ENCODE measurements around the gene RFT1.

The RFT1 gene

DNA sequence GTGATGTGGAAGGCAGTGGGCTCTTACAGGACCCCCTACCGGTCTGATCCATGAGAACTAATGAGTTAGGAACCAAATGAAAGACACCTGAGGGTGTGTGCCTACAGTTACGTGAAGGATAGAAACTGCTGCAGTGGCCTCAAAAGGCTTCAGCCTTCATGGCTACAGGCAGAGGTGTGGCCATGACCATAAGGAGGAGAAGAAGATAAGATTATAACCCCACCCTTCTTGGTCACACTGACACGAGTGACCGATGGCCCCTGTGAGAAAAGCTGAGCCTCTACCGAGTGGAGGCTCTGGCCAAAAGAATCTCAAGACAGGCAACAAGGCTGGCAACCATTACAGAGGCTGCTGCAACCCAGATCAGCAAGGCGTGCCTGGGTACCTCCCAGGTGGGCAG is 6.3 kb downstream of the RFT1 start:
- Histone ChIP-seq H2BK5ac (ENCODE audit: low read depth, low read length, poor library complexity) (no peak overlapping the region), H2AK5ac (ENCODE audit: low read length) (no peak overlapping the region), H4K12ac (ENCODE audit: low read depth, low read length) (no peak overlapping the region), H3K4me1 (ENCODE audit: control insufficient read depth in 1 of 2, insufficient read depth in 2 of 2, low read length in 2 of 2) (no peaks in the 10 kb centered on the region), H3K18ac (ENCODE audit: low read length) (no peak overlapping the region), H3K79me1 (ENCODE audit: low read length) (no peaks in the 10 kb centered on the region), H3K4me3 (ENCODE audit: low read depth, low read length) (no peak overlapping the region), H3K4ac (ENCODE audit: low read depth, low read length) (no peak overlapping the region), H2AFZ (ENCODE audit: insufficient read depth, low read length, poor library complexity) (no peak overlapping the region), H4K91ac (ENCODE audit: low read depth, low read length) (no peak overlapping the region), H2BK12ac (ENCODE audit: low read length) (no peak overlapping the region), H3K36me3 (ENCODE audit: control insufficient read depth in 1 of 2, insufficient read depth in 2 of 2, low read length in 2 of 2) (peaks cover 26 to 40% of the 10 kb centered on the region in 2 experiments), H3K27me3 (ENCODE audit: insufficient read depth, low read length) (no peaks in the 10 kb centered on the region), H3K9ac (ENCODE audit: low read length) (no peak overlapping the region), H2BK120ac (ENCODE audit: insufficient read depth, low read length, poor library complexity) (no peak overlapping the region), H3K4me2 (ENCODE audit: low read length) (no peak overlapping the region), H3K27ac (ENCODE audit: low read depth, low read length) (no peak overlapping the region), H3K23ac (ENCODE audit: low read length) (no peak overlapping the region), H4K8ac (ENCODE audit: low read depth, low read length) (no peak overlapping the region), H3K9me3 (ENCODE audit: insufficient read depth, low read depth, low read length) (no peaks in the 10 kb centered on the region), H3K14ac (ENCODE audit: low read length) (no peak overlapping the region), H3K79me2 (ENCODE audit: control insufficient read depth, insufficient read depth, low read length, poor library complexity) (no peaks in the 10 kb centered on the region)
- DNase-seq, result no peak
- WGBS (ENCODE audit: extremely low coverage, insufficient coverage, insufficient read length), result no CpG with 5 or more reads among the region's 6 CpGs

GRCh38 chr3:53123510-53123909 is 6.7 kb downstream of the RFT1 start:
- no peak overlapping the region for H4K12ac ChIP-seq (ENCODE audit: low read depth, low read length)
- WGBS (ENCODE audit: extremely low coverage, insufficient coverage, insufficient read length), result no CpG with 5 or more reads among the region's 8 CpGs
- no peaks in the 10 kb centered on the region for H3K4me1 ChIP-seq (ENCODE audit: control insufficient read depth in 1 of 2, insufficient read depth in 2 of 2, low read length in 2 of 2)
- H3K36me3 ChIP-seq (ENCODE audit: control insufficient read depth in 1 of 2, insufficient read depth in 2 of 2, low read length in 2 of 2), result peaks cover 26 to 43% of the 10 kb centered on the region in 2 experiments
- DNase-seq, result no peak
- H3K27ac ChIP-seq (ENCODE audit: low read depth, low read length), result no peak overlapping the region
- H2AFZ ChIP-seq (ENCODE audit: insufficient read depth, low read length, poor library complexity), result no peak overlapping the region
- H3K4me3 ChIP-seq (ENCODE audit: low read depth, low read length), result no peak overlapping the region
- no peaks in the 10 kb centered on the region for H3K79me2 ChIP-seq (ENCODE audit: control insufficient read depth, insufficient read depth, low read length, poor library complexity)
- no peak overlapping the region for H4K91ac ChIP-seq (ENCODE audit: low read depth, low read length)
- no peak overlapping the region for H2BK5ac ChIP-seq (ENCODE audit: low read depth, low read length, poor library complexity)
- H3K79me1 ChIP-seq (ENCODE audit: low read length), result no peaks in the 10 kb centered on the region
- H2BK12ac ChIP-seq (ENCODE audit: low read length), result no peak overlapping the region
- H3K4ac ChIP-seq (ENCODE audit: low read depth, low read length), result no peak overlapping the region
- H3K27me3 ChIP-seq (ENCODE audit: insufficient read depth, low read length), result no peaks in the 10 kb centered on the region
- no peak overlapping the region for H3K18ac ChIP-seq (ENCODE audit: low read length)
- no peak overlapping the region for H3K4me2 ChIP-seq (ENCODE audit: low read length)
- H3K9ac ChIP-seq (ENCODE audit: low read length), result no peak overlapping the region
- no peaks in the 10 kb centered on the region for H3K9me3 ChIP-seq (ENCODE audit: insufficient read depth, low read depth, low read length)
- no peak overlapping the region for H2AK5ac ChIP-seq (ENCODE audit: low read length)
- no peak overlapping the region for H2BK120ac ChIP-seq (ENCODE audit: insufficient read depth, low read length, poor library complexity)
- H4K8ac ChIP-seq (ENCODE audit: low read depth, low read length), result no peak overlapping the region
- H3K23ac ChIP-seq (ENCODE audit: low read length), result no peak overlapping the region
- no peak overlapping the region for H3K14ac ChIP-seq (ENCODE audit: low read length)

GRCh38 chr3:53122933-53123305 is 7.3 kb downstream of the RFT1 start:
- Histone ChIP-seq H3K4me1 (ENCODE audit: control insufficient read depth in 1 of 2, insufficient read depth in 2 of 2, low read length in 2 of 2) (no peaks in the 10 kb centered on the region), H3K4ac (ENCODE audit: low read depth, low read length) (no peak overlapping the region), H3K4me3 (ENCODE audit: low read depth, low read length) (no peak overlapping the region), H3K36me3 (ENCODE audit: control insufficient read depth in 1 of 2, insufficient read depth in 2 of 2, low read length in 2 of 2) (peaks cover 28 to 46% of the 10 kb centered on the region in 2 experiments), H4K91ac (ENCODE audit: low read depth, low read length) (no peak overlapping the region), H2AK5ac (ENCODE audit: low read length) (no peak overlapping the region), H3K14ac (ENCODE audit: low read length) (no peak overlapping the region), H2BK5ac (ENCODE audit: low read depth, low read length, poor library complexity) (no peak overlapping the region), H3K79me1 (ENCODE audit: low read length) (no peaks in the 10 kb centered on the region), H3K79me2 (ENCODE audit: control insufficient read depth, insufficient read depth, low read length, poor library complexity) (no peaks in the 10 kb centered on the region), H3K18ac (ENCODE audit: low read length) (no peak overlapping the region), H2BK120ac (ENCODE audit: insufficient read depth, low read length, poor library complexity) (no peak overlapping the region), H3K27ac (ENCODE audit: low read depth, low read length) (no peak overlapping the region), H2BK12ac (ENCODE audit: low read length) (no peak overlapping the region), H3K9me3 (ENCODE audit: insufficient read depth, low read depth, low read length) (no peaks in the 10 kb centered on the region), H3K23ac (ENCODE audit: low read length) (no peak overlapping the region), H3K9ac (ENCODE audit: low read length) (no peak overlapping the region), H4K8ac (ENCODE audit: low read depth, low read length) (no peak overlapping the region), H3K4me2 (ENCODE audit: low read length) (no peak overlapping the region), H3K27me3 (ENCODE audit: insufficient read depth, low read length) (no peaks in the 10 kb centered on the region), H2AFZ (ENCODE audit: insufficient read depth, low read length, poor library complexity) (no peak overlapping the region), H4K12ac (ENCODE audit: low read depth, low read length) (no peak overlapping the region)
- WGBS (ENCODE audit: extremely low coverage, insufficient coverage, insufficient read length), result no CpG with 5 or more reads among the region's 1 CpG
- peak in 1 of 2 donors; percentile 27 for DNase-seq

GRCh38 chr3:53122255-53122932 is 7.8 kb downstream of the RFT1 start:
- no peak for DNase-seq
- Histone ChIP-seq H3K4me2 (ENCODE audit: low read length) (no peak overlapping the region), H3K18ac (ENCODE audit: low read length) (no peak overlapping the region), H3K9me3 (ENCODE audit: insufficient read depth, low read depth, low read length) (no peaks in the 10 kb centered on the region), H2BK120ac (ENCODE audit: insufficient read depth, low read length, poor library complexity) (no peak overlapping the region), H2BK5ac (ENCODE audit: low read depth, low read length, poor library complexity) (no peak overlapping the region), H2AFZ (ENCODE audit: insufficient read depth, low read length, poor library complexity) (no peak overlapping the region), H3K79me1 (ENCODE audit: low read length) (no peaks in the 10 kb centered on the region), H3K9ac (ENCODE audit: low read length) (no peak overlapping the region), H2AK5ac (ENCODE audit: low read length) (no peak overlapping the region), H3K14ac (ENCODE audit: low read length) (no peak overlapping the region), H3K4me3 (ENCODE audit: low read depth, low read length) (no peak overlapping the region), H3K79me2 (ENCODE audit: control insufficient read depth, insufficient read depth, low read length, poor library complexity) (no peaks in the 10 kb centered on the region), H2BK12ac (ENCODE audit: low read length) (no peak overlapping the region), H4K91ac (ENCODE audit: low read depth, low read length) (no peak overlapping the region), H4K12ac (ENCODE audit: low read depth, low read length) (no peak overlapping the region), H3K4ac (ENCODE audit: low read depth, low read length) (no peak overlapping the region), H3K27me3 (ENCODE audit: insufficient read depth, low read length) (no peaks in the 10 kb centered on the region), H3K36me3 (ENCODE audit: control insufficient read depth in 1 of 2, insufficient read depth in 2 of 2, low read length in 2 of 2) (peaks cover 30 to 48% of the 10 kb centered on the region in 2 experiments), H4K8ac (ENCODE audit: low read depth, low read length) (no peak overlapping the region), H3K27ac (ENCODE audit: low read depth, low read length) (no peak overlapping the region), H3K23ac (ENCODE audit: low read length) (no peak overlapping the region), H3K4me1 (ENCODE audit: control insufficient read depth in 1 of 2, insufficient read depth in 2 of 2, low read length in 2 of 2) (no peaks in the 10 kb centered on the region)
- WGBS (ENCODE audit: extremely low coverage, insufficient coverage, insufficient read length), result no CpG with 5 or more reads among the region's 4 CpGs
